HepG2 (cell line): Measurements from ENCODE around the gene NUTF2. TPM values are rescaled to one million over a fixed set of nuclear protein-coding genes. Genes with fewer than 3 reads are reported as not detected.

Experiments
- GABPB1 ChIP-seq: IDR thresholded peaks from 2 replicates; pipeline ENCODE4 v1.6.1; 2016; ENCODE audit warnings: mild to moderate bottlenecking, missing genetic modification reagents, moderate library complexity, missing compliant biosample characterization
- GMEB1 ChIP-seq: sonication (generic); formaldehyde crosslinking; IDR thresholded peaks from 2 replicates; pipeline ENCODE4 v1.5.1; 2020; ENCODE audit warnings: missing genetic modification reagents, mild to moderate bottlenecking, borderline replicate concordance
- IRF1 ChIP-seq: sonication (generic); formaldehyde crosslinking; IDR thresholded peaks from 2 replicates; pipeline ENCODE4 v1.4.0; 2020; ENCODE audit warnings: low read depth, mild to moderate bottlenecking, missing genetic modification reagents
- KDM5B ChIP-seq: sonication (generic); formaldehyde crosslinking; IDR thresholded peaks from 2 replicates; pipeline ENCODE4 v1.4.0; 2020; ENCODE audit warnings: missing genetic modification reagents, mild to moderate bottlenecking, borderline replicate concordance
- LRRFIP1 ChIP-seq: sonication (generic); formaldehyde crosslinking; conservative IDR thresholded peaks from 2 replicates; pipeline ENCODE4 v1.4.0; 2020; ENCODE audit warnings: missing genetic modification reagents
- NR2F1 ChIP-seq, 2 experiments: fragments of 450-650 bp in 1 of 2; formaldehyde crosslinking in 1 of 2; IDR thresholded peaks; 2 replicates each; pipeline versions ENCODE4 v1.5.0 to v1.6.1; 2016 to 2020; ENCODE audit warnings: mild to moderate bottlenecking in 1 of 2, missing compliant biosample characterization in 1 of 2, missing genetic modification reagents in 1 of 2, moderate library complexity in 1 of 2
- SMYD3 ChIP-seq: sonication (generic); formaldehyde crosslinking; IDR thresholded peaks from 2 replicates; pipeline ENCODE4 v1.8.1; 2023; ENCODE audit warnings: mild to moderate bottlenecking, missing genetic modification reagents
- SNAI1 ChIP-seq: sonication (generic); formaldehyde crosslinking; IDR thresholded peaks from 2 replicates; pipeline ENCODE4 v1.5.0; 2020; ENCODE audit warnings: mild to moderate bottlenecking, missing genetic modification reagents, borderline replicate concordance
- UBTF ChIP-seq: sonication (generic); formaldehyde crosslinking; IDR thresholded peaks from 2 replicates; pipeline ENCODE4 v1.4.0; 2020; ENCODE audit warnings: mild to moderate bottlenecking, missing genetic modification reagents
- ZBTB38 ChIP-seq: sonication (generic); formaldehyde crosslinking; IDR thresholded peaks from 2 replicates; pipeline ENCODE4 v1.5.1; 2020; ENCODE audit warnings: mild to moderate bottlenecking, missing genetic modification reagents
- ZFP36L1 ChIP-seq: sonication (generic); formaldehyde crosslinking; IDR thresholded peaks from 2 replicates; pipeline ENCODE4 v1.8.0; 2022; ENCODE audit warnings: mild to moderate bottlenecking, missing genetic modification reagents, moderate library complexity
- ZNF503 ChIP-seq: sonication (generic); formaldehyde crosslinking; IDR thresholded peaks from 2 replicates; pipeline ENCODE4 v1.4.0; 2020; ENCODE audit warnings: missing genetic modification reagents
- ZNF746 ChIP-seq: sonication (generic); formaldehyde crosslinking; IDR thresholded peaks from 2 replicates; pipeline ENCODE4 v1.8.0; 2022; ENCODE audit warnings: mild to moderate bottlenecking, missing genetic modification reagents
- ZNF790 ChIP-seq: sonication (generic); formaldehyde crosslinking; IDR thresholded peaks from 2 replicates; pipeline ENCODE4 v1.8.0; 2022; ENCODE audit warnings: missing genetic modification reagents, mild to moderate bottlenecking, borderline replicate concordance
- ZNF891 ChIP-seq: sonication (generic); formaldehyde crosslinking; IDR thresholded peaks from 2 replicates; pipeline ENCODE4 v1.5.0; 2020; ENCODE audit warnings: mild to moderate bottlenecking, missing genetic modification reagents
- polyA plus RNA-seq, 8 experiments: library from polyadenylated mRNA; depleted of rRNA in 3 of 8; stranded (reverse) in 7 of 8; unstranded in 1 of 8; fragments of >200 nt; fragmentation: Illumina TruSeq in 4 of 8; extraction: Trizol in 4 of 8; gene quantifications; 2 replicates each; pipeline versions ENCODE4 v1.2.1 to v1.2.3, GENCODE V29; 2011 to 2016; ENCODE audit warnings: low read depth in 4 of 8, missing spikeins in 1 of 8, mixed read lengths in 1 of 8; ENCODE audit not compliant: insufficient read depth in 1 of 8
- total RNA-seq, 5 experiments: library from RNA; depleted of rRNA; stranded (reverse); fragments of >200 nt; fragmentation: Illumina TruSeq; extraction: Trizol; gene quantifications; 2 replicates each; pipeline ENCODE4 v1.2.3, GENCODE V29; 2016; ENCODE audit warnings: low read depth in 1 of 5

NUTF2 gene
- total and polyA plus RNA-seq, 2 of the 13 experiments (the other 11 are each of a cell fraction or from before 2014, with no cell fraction given), result 168 to 214 TPM

- TF ChIP-seq NR2F1 (CRISPR knock-in tag; IDR thresholded peaks at IDR 0.05) (peak; percentile 39 to 58; a peak in 3 of 4 replicates), KDM5B (CRISPR knock-in tag) (peak; percentile 78), ZNF503 (peak; percentile 73; the same call in 1 of the 2 replicates), ZNF891 (CRISPR knock-in tag) (peak; percentile 28; the same call in 1 of the 2 replicates), GMEB1 (CRISPR knock-in tag) (peak; percentile 97), ZNF746 (CRISPR knock-in tag) (peak; percentile 79), GABPB1 (CRISPR knock-in tag) (peak; percentile 93), ZFP36L1 (CRISPR knock-in tag) (peak; percentile 78; the same call in 1 of the 2 replicates), ZBTB38 (CRISPR knock-in tag) (peak; percentile 80; the same call in 1 of the 2 replicates), ZNF790 (CRISPR knock-in tag) (peak; percentile 48; the same call in 1 of the 2 replicates), SNAI1 (0 out of 2 replicates have a peak, but pooled peaks have one; percentile 84), UBTF (CRISPR knock-in tag) (peak; percentile 73), LRRFIP1 (CRISPR knock-in tag) (no peak), SMYD3 (no peak), IRF1 (CRISPR knock-in tag) (peak; percentile 72; the same call in 1 of the 2 replicates)
These were observed at the start of gene NUTF2 (continued) for GRCh38 chr16:67846320-67847063.
